Left renal cortex interstitium (tissue), 4 donors: Measurements from ENCODE around the gene CAPN10. TPM values are rescaled to one million over a fixed set of nuclear protein-coding genes. Genes with fewer than 3 reads are reported as not detected.
"Not testable (repeated sequence)": the region's sequence is repeated elsewhere in the genome, so short reads cannot be mapped to it uniquely, and the experiment has no call there.

Source experiments
- DNase-seq, 4 donors: peaks; one replicate each; pipeline ENCODE4 v3.0.0-alpha.2; 2013; ENCODE audit warnings: low read depth in 4 of 4, low spot score in 2 of 4, missing footprints in 1 of 4
- polyA plus RNA-seq, 4 donors: library from polyadenylated mRNA; unstranded; fragments of 120-200 nt; gene quantifications; one replicate each; pipeline ENCODE4 v1.2.1, GENCODE V29; 2013; ENCODE audit not compliant: insufficient read length in 4 of 4

CAPN10 gene
- polyA plus RNA-seq, 4 donors: 15.3 to 39.6 (median 30.0) TPM

- no peak for DNase-seq
Observed at GRCh38 chr2:240561325-240561971, 25.1 kb upstream of the CAPN10 start.

- not testable (repeated sequence) for DNase-seq
Observed at GRCh38 chr2:240563231-240563630, 23.3 kb upstream of the CAPN10 start.

GRCh38 chr2:240563951-240564560 is 22.5 kb upstream of the CAPN10 start:
- DNase-seq: no peak

GRCh38 chr2:240564561-240565332 is 21.8 kb upstream of the CAPN10 start:
- DNase-seq: no peak

GRCh38 chr2:240565333-240566202 is 21.0 kb upstream of the CAPN10 start:
- DNase-seq: no peak

- DNase-seq: no peak
Observed at GRCh38 chr2:240566203-240567136, 20.1 kb upstream of the CAPN10 start.

GRCh38 chr2:240567137-240567871 is 19.2 kb upstream of the CAPN10 start:
- no peak for DNase-seq

- no peak for DNase-seq
Observed at GRCh38 chr2:240567872-240568677, 18.5 kb upstream of the CAPN10 start, which contains the start of gene RNPEPL1. Gene RNPEPL1 (plus strand): TSS chr2:240568484. CDS start chr2:240568587, 103 bp downstream.

GRCh38 chr2:240568678-240569522 is 17.6 kb upstream of the CAPN10 start:
- DNase-seq: no peak

GRCh38 chr2:240569523-240569997 is 17.0 kb upstream of the CAPN10 start:
- DNase-seq: no peak

- DNase-seq: no peak
Observed at GRCh38 chr2:240569998-240570530, 16.5 kb upstream of the CAPN10 start.

- no peak for DNase-seq
Observed at GRCh38 chr2:240570531-240571313, 15.8 kb upstream of the CAPN10 start.

- no peak for DNase-seq
Observed at GRCh38 chr2:240571314-240571973, 15.1 kb upstream of the CAPN10 start.

GRCh38 chr2:240572141-240573031 is 14.1 kb upstream of the CAPN10 start:
- no peak for DNase-seq
